HFFc6 (cell line): ENCODE data around the gene AFF2. TPM values are rescaled to one million over a fixed set of nuclear protein-coding genes. Genes with fewer than 3 reads are reported as not detected.

ENCODE experiments used
- DNase-seq: peaks from one replicate; pipeline ENCODE4 v3.0.0-alpha.2; 2018
- H3K27ac Mint-ChIP-seq: 2 replicates; pipeline ENCODE4 v1.8.0; 2020; ENCODE audit warnings: mild to moderate bottlenecking, mixed read lengths
- H3K27me3 Mint-ChIP-seq: 2 replicates; pipeline ENCODE4 v1.8.0; 2021; ENCODE audit warnings: mild to moderate bottlenecking, moderate library complexity, mixed read lengths; ENCODE audit not compliant: insufficient read depth
- H3K36me3 Mint-ChIP-seq: 2 replicates; pipeline ENCODE4 v1.8.0; 2021; ENCODE audit warnings: low read depth, mixed read lengths
- H3K4me1 Mint-ChIP-seq: 2 replicates; pipeline ENCODE4 v1.8.0; 2020; ENCODE audit warnings: low read depth, mixed read lengths
- H3K4me3 Mint-ChIP-seq: 2 replicates; pipeline ENCODE4 v1.8.0; 2020; ENCODE audit warnings: mild to moderate bottlenecking, moderate library complexity, mixed read lengths
- H3K9me3 Mint-ChIP-seq: 2 replicates; pipeline ENCODE4 v1.8.0; 2020; ENCODE audit warnings: mild to moderate bottlenecking, mixed read lengths
- CTCF ChIP-seq: fragments of 200-600 bp; sonication (generic); IDR thresholded peaks from 2 replicates; pipeline ENCODE4 v1.5.0; 2021; ENCODE audit warnings: antibody characterized with exemption, mild to moderate bottlenecking
- total RNA-seq, 6 experiments: library from RNA; stranded (reverse); fragmentation: NEBNext Ultra II Directional; extraction: Animal tissue kit (Norgen Biotek cat#: 25700); gene quantifications; 2 replicates in 1 of 6; 3 replicates in 5 of 6; pipeline ENCODE4 v1.2.3, GENCODE V29; 2021

Gene AFF2
- total RNA-seq, 6 experiments from 2014 or later, result not detected

- Mint-ChIP-seq H3K36me3 (no peaks in the 10 kb centered on the region), H3K9me3 (no peaks in the 10 kb centered on the region; the same call in 1 of the 2 replicates), H3K4me3 (no peak overlapping the region), H3K4me1 (no peaks in the 10 kb centered on the region), H3K27ac (no peak overlapping the region), H3K27me3 (no peaks in the 10 kb centered on the region)
- DNase-seq, result no peak
- no peak for TF ChIP-seq CTCF
These were observed 26.4 kb upstream of the AFF2 start for GRCh38 chrX:148474030-148474429.

GRCh38 chrX:148492057-148492456 is 8.4 kb upstream of the AFF2 start:
- no peak overlapping the region for H3K27ac Mint-ChIP-seq
- H3K27me3 Mint-ChIP-seq, result no peaks in the 10 kb centered on the region
- TF ChIP-seq CTCF, result no peak
- H3K36me3 Mint-ChIP-seq, result no peaks in the 10 kb centered on the region
- H3K9me3 Mint-ChIP-seq, result no peaks in the 10 kb centered on the region
- no peak for DNase-seq
- H3K4me3 Mint-ChIP-seq, result no peak overlapping the region
- H3K4me1 Mint-ChIP-seq, result no peaks in the 10 kb centered on the region

- peaks cover 4% of the 10 kb centered on the region; the same call in 1 of the 2 replicates for H3K27me3 Mint-ChIP-seq
- H3K9me3 Mint-ChIP-seq, result no peaks in the 10 kb centered on the region
- no peak overlapping the region for H3K27ac Mint-ChIP-seq
- no peak overlapping the region for H3K4me3 Mint-ChIP-seq
- H3K4me1 Mint-ChIP-seq, result no peaks in the 10 kb centered on the region
- no peaks in the 10 kb centered on the region for H3K36me3 Mint-ChIP-seq
- no peak for DNase-seq
- TF ChIP-seq CTCF, result no peak
These were observed 5.2 kb upstream of the AFF2 start for GRCh38 chrX:148495176-148495575.

GRCh38 chrX:148498067-148498466 is 2.4 kb upstream of the AFF2 start:
- no peaks in the 10 kb centered on the region for H3K9me3 Mint-ChIP-seq
- no peaks in the 10 kb centered on the region for H3K36me3 Mint-ChIP-seq
- H3K27ac Mint-ChIP-seq, result no peak overlapping the region
- TF ChIP-seq CTCF, result no peak
- no peak overlapping the region for H3K4me3 Mint-ChIP-seq
- H3K27me3 Mint-ChIP-seq, result peaks cover 4% of the 10 kb centered on the region; the same call in 1 of the 2 replicates
- H3K4me1 Mint-ChIP-seq, result no peaks in the 10 kb centered on the region
- DNase-seq, result no peak

GRCh38 chrX:148499638-148500422 is 587 bp upstream of the AFF2 start:
- Mint-ChIP-seq H3K27ac (no peak overlapping the region), H3K27me3 (peaks cover 4% of the 10 kb centered on the region; the same call in 1 of the 2 replicates), H3K9me3 (no peaks in the 10 kb centered on the region), H3K4me3 (no peak overlapping the region), H3K36me3 (no peaks in the 10 kb centered on the region), H3K4me1 (no peaks in the 10 kb centered on the region)
- DNase-seq, result no peak
- TF ChIP-seq CTCF, result no peak
